CD14-positive monocyte (primary cell): ENCODE measurements around the gene LBR. TPM values are rescaled to one million over a fixed set of nuclear protein-coding genes. Genes with fewer than 3 reads are reported as not detected.

Experiments
- DNase-seq, 3 donors: peaks; one replicate each; pipeline ENCODE4 v3.0.0-alpha.2; 2011 to 2022
- H2AFZ ChIP-seq: 2 replicates; pipeline ENCODE4 v1.6.0; 2012; ENCODE audit warnings: mild to moderate bottlenecking, low read depth, low read length, inconsistent platforms; ENCODE audit not compliant: insufficient read depth, poor library complexity, severe bottlenecking
- H3K27ac ChIP-seq, 2 donors: 1 replicate in 1 of 2; 2 replicates in 1 of 2; pipeline ENCODE4 v1.5.1; 2012 to 2013; ENCODE audit warnings: low read length in 2 of 2, control low read depth in 1 of 2, inconsistent platforms in 1 of 2, low read depth in 1 of 2, mild to moderate bottlenecking in 1 of 2
- H3K27me3 ChIP-seq, 2 donors: one replicate each; pipeline versions ENCODE4 v1.6.0 to v1.6.1; 2011 to 2013; ENCODE audit warnings: low read length in 2 of 2; ENCODE audit not compliant: control insufficient read depth in 2 of 2, insufficient read depth in 2 of 2
- H3K36me3 ChIP-seq, 2 donors: replicated peaks in 1 of 2; 1 replicate in 1 of 2; 2 replicates in 1 of 2; pipeline versions ENCODE4 v1.5.1 to v1.6.1; 2012 to 2013; ENCODE audit warnings: low read length in 2 of 2, control low read depth in 1 of 2, inconsistent platforms in 1 of 2, mild to moderate bottlenecking in 1 of 2; ENCODE audit not compliant: insufficient read depth in 2 of 2, control insufficient read depth in 1 of 2
- H3K4me1 ChIP-seq, 2 donors: 1 replicate in 1 of 2; 2 replicates in 1 of 2; pipeline versions ENCODE4 v1.5.1 to v1.6.1; 2012 to 2013; ENCODE audit warnings: low read length in 2 of 2, control low read depth in 1 of 2, inconsistent platforms in 1 of 2, mild to moderate bottlenecking in 1 of 2, moderate library complexity in 1 of 2; ENCODE audit not compliant: insufficient read depth in 2 of 2, control insufficient read depth in 1 of 2
- H3K4me2 ChIP-seq: replicated peaks from 2 replicates; pipeline ENCODE3; 2012; ENCODE audit warnings: low read length, moderate library complexity, mild to moderate bottlenecking; ENCODE audit not compliant: poor library complexity, severe bottlenecking; ENCODE audit errors: extremely low read depth
- H3K4me3 ChIP-seq, 3 experiments: fragments of 200-600 bp in 1 of 3; sonication (generic) in 1 of 3; replicated peaks in 1 of 3; 1 replicate in 2 of 3; 2 replicates in 1 of 3; pipeline ENCODE4 v1.5.1; 2011 to 2013; ENCODE audit warnings: low read length in 3 of 3, mild to moderate bottlenecking in 3 of 3, control low read depth in 2 of 3, low read depth in 2 of 3, inconsistent platforms in 1 of 3, moderate library complexity in 1 of 3
- H3K79me2 ChIP-seq: 2 replicates; pipeline ENCODE4 v1.6.0; 2012; ENCODE audit warnings: mild to moderate bottlenecking, control low read depth, inconsistent platforms, low read length, moderate library complexity; ENCODE audit not compliant: insufficient read depth
- H3K9ac ChIP-seq: 2 replicates; pipeline ENCODE4 v1.6.0; 2017; ENCODE audit warnings: low read length, mild to moderate bottlenecking; ENCODE audit not compliant: insufficient read depth, poor library complexity, severe bottlenecking
- H3K9me3 ChIP-seq, 2 donors: replicated peaks in 1 of 2; 1 replicate in 1 of 2; 2 replicates in 1 of 2; pipeline versions ENCODE4 v1.5.1 to v1.6.1; 2012 to 2013; ENCODE audit warnings: low read length in 2 of 2, control low read depth in 1 of 2; ENCODE audit not compliant: control insufficient read depth in 1 of 2, insufficient read depth in 1 of 2
- H4K20me1 ChIP-seq: 2 replicates; pipeline ENCODE4 v1.6.0; 2012; ENCODE audit warnings: mild to moderate bottlenecking, low read length, control low read depth, moderate library complexity; ENCODE audit not compliant: insufficient read depth
- H3K27ac Mint-ChIP-seq, 7 donors: one replicate each; pipeline ENCODE4 v1.8.0; 2020; ENCODE audit warnings: mild to moderate bottlenecking in 7 of 7, mixed read lengths in 7 of 7, moderate library complexity in 6 of 7, inconsistent platforms in 2 of 7
- H3K27me3 Mint-ChIP-seq, 3 donors: one replicate each; pipeline ENCODE4 v1.8.0; 2021 to 2022; ENCODE audit warnings: low read depth in 3 of 3, mild to moderate bottlenecking in 3 of 3, mixed read lengths in 3 of 3, moderate library complexity in 3 of 3, inconsistent platforms in 1 of 3
- H3K36me3 Mint-ChIP-seq, 2 donors: one replicate each; pipeline ENCODE4 v1.8.0; 2020; ENCODE audit warnings: mixed read lengths in 2 of 2, inconsistent platforms in 1 of 2, mild to moderate bottlenecking in 1 of 2
- H3K4me1 Mint-ChIP-seq: one replicate; pipeline ENCODE4 v1.8.0; 2020; ENCODE audit warnings: mild to moderate bottlenecking, mixed read lengths
- H3K4me3 Mint-ChIP-seq, 2 donors: one replicate each; pipeline ENCODE4 v1.8.0; 2020; ENCODE audit warnings: mild to moderate bottlenecking in 2 of 2, mixed read lengths in 2 of 2, moderate library complexity in 1 of 2
- H3K9me3 Mint-ChIP-seq, 7 donors: one replicate each; pipeline ENCODE4 v1.8.0; 2020 to 2022; ENCODE audit warnings: mixed read lengths in 7 of 7, mild to moderate bottlenecking in 6 of 7, moderate library complexity in 6 of 7, inconsistent platforms in 2 of 7
- CTCF ChIP-seq: fragments of 200-600 bp; IDR thresholded peaks from one replicate; pipeline ENCODE4 v1.8.0; 2022; ENCODE audit warnings: antibody characterized with exemption, mild to moderate bottlenecking
- WGBS: methylation state at CpG from one replicate; pipeline ENCODE4 v1.1.5; 2013; ENCODE audit warnings: missing lambda C conversion rate; ENCODE audit not compliant: insufficient coverage; 5-methylcytosine and 5-hydroxymethylcytosine counted together
- intact Hi-C, 2 donors: fragments of 100-400 bp; cut with micrococcal nuclease; formaldehyde crosslinking; loops; one replicate each; pipeline versions ENCODE4 v1.15.0 to v1.15.1; 2023
- polyA plus RNA-seq, 3 donors: library from polyadenylated mRNA; depleted of rRNA in 1 of 3; unstranded in 2 of 3; stranded (reverse) in 1 of 3; fragments of 300-500 nt in 2 of 3; fragments of >200 nt in 1 of 3; fragmentation: Illumina TruSeq in 2 of 3; gene quantifications; 1 replicate in 2 of 3; 2 replicates in 1 of 3; pipeline ENCODE4 v1.2.3, GENCODE V29; 2012 to 2021

LBR gene
- polyA plus RNA-seq, 3 donors, result 31.8 to 125 (median 100) TPM

- H3K4me3 ChIP-seq, result no peak overlapping the region
- H2AFZ ChIP-seq, result no peak overlapping the region
- peak overlapping the region in 1 of 2 donors; percentile 82 for H3K27ac ChIP-seq
- H3K9me3 Mint-ChIP-seq, result no peaks in the 10 kb centered on the region
- DNase-seq, result no peak
- peaks cover 20 to 28% of the 10 kb centered on the region in 2 donors for H3K36me3 ChIP-seq
- H3K4me2 ChIP-seq, result no peak overlapping the region
- H3K79me2 ChIP-seq, result peaks cover 95% of the 10 kb centered on the region
- TF ChIP-seq CTCF, result no peak
- H3K36me3 Mint-ChIP-seq, result peaks cover 30 to 32% of the 10 kb centered on the region in 2 donors
- intact Hi-C loops, result no loop called here
- H3K27ac Mint-ChIP-seq, result peak overlapping the region; percentile 2 to 94 (median 57)
- no peaks in the 10 kb centered on the region for H3K27me3 ChIP-seq
- WGBS, result 88% methylated on average over 2 of the region's 2 CpGs
- peaks cover 49 to 63% of the 10 kb centered on the region in 2 donors for H3K4me1 ChIP-seq
- no peaks in the 10 kb centered on the region for H3K9me3 ChIP-seq
- H3K9ac ChIP-seq, result peak overlapping the region; percentile 42
- peaks cover 57% of the 10 kb centered on the region for H3K4me1 Mint-ChIP-seq
- H3K27me3 Mint-ChIP-seq, result peaks cover 0 to 3% (median 0%) of the 10 kb centered on the region in 3 donors
- H4K20me1 ChIP-seq, result peaks cover 77% of the 10 kb centered on the region
- H3K4me3 Mint-ChIP-seq, result no peak overlapping the region
Measured at GRCh38 chr1:225423518-225423855, 4.4 kb downstream of the LBR start.

GRCh38 chr1:225422795-225423517, 4.9 kb downstream of the LBR start:
- H3K9ac ChIP-seq, result peak overlapping the region; percentile 42

More at GRCh38 chr1:225422795-225423517, 4.9 kb downstream of the LBR start:
- WGBS, result 100% methylated on average over 1 of the region's 7 CpGs
- Mint-ChIP-seq H3K27me3 (peaks cover 0 to 3% (median 0%) of the 10 kb centered on the region in 3 donors), H3K9me3 (no peaks in the 10 kb centered on the region), H3K4me1 (peaks cover 57% of the 10 kb centered on the region), H3K4me3 (peak overlapping the region; percentile 18 to 93), H3K36me3 (peaks cover 36 to 37% of the 10 kb centered on the region in 2 donors), H3K27ac (peak overlapping the region; percentile 70 to 97 (median 94))
- no peak overlapping the region for H2AFZ ChIP-seq
- H3K27ac ChIP-seq, result peak overlapping the region in 1 of 2 donors; percentile 82
- H3K79me2 ChIP-seq, result peaks cover 100% of the 10 kb centered on the region
- TF ChIP-seq CTCF, result no peak
- H3K4me1 ChIP-seq, result peaks cover 49 to 63% of the 10 kb centered on the region in 2 donors
- H3K36me3 ChIP-seq, result peaks cover 25 to 34% of the 10 kb centered on the region in 2 donors
- peak overlapping the region; percentile 70 for H3K4me2 ChIP-seq
- H4K20me1 ChIP-seq, result peaks cover 80% of the 10 kb centered on the region
- DNase-seq, result no peak
- H3K4me3 ChIP-seq, result peak overlapping the region in 1 of 3 experiments; percentile 64
- H3K27me3 ChIP-seq, result no peaks in the 10 kb centered on the region
- no peaks in the 10 kb centered on the region for H3K9me3 ChIP-seq
- intact Hi-C loops, result no loop called here
